BJ (cell line): ENCODE results near the gene OVOL3. TPM values are rescaled to one million over a fixed set of nuclear protein-coding genes. Genes with fewer than 3 reads are reported as not detected.

ENCODE experiments used
- CTCF ChIA-PET: fragments of 350-600 bp; formaldehyde crosslinking; extraction: SDS; loops from one replicate; lab custom pipeline; 2021; ENCODE audit warnings: antibody characterized with exemption, inconsistent platforms; lab: Yijun Ruan, JAX
- POLR2A ChIA-PET: fragments of 300-600 bp; sonication (Branson Sonifier 250); formaldehyde crosslinking; extraction: SDS; loops from one replicate; lab custom pipeline; 2021; ENCODE audit warnings: antibody characterized with exemption; lab: Charles Lee
- DNase-seq: peaks from one replicate; pipeline ENCODE4 v3.0.0-alpha.2; 2011; ENCODE audit warnings: low read depth
- H3K27me3 ChIP-seq: 2 replicates; pipeline ENCODE4 v1.6.0; 2011; ENCODE audit warnings: low read length; ENCODE audit not compliant: control insufficient read depth, insufficient read depth
- H3K36me3 ChIP-seq: 2 replicates; pipeline ENCODE4 v1.5.1; 2011; ENCODE audit warnings: low read length; ENCODE audit not compliant: control insufficient read depth, insufficient read depth
- H3K4me3 ChIP-seq: 2 replicates; pipeline ENCODE4 v1.5.1; 2011; ENCODE audit warnings: low read depth, mild to moderate bottlenecking, control low read depth, low read length
- CTCF ChIP-seq: IDR thresholded peaks from 2 replicates; pipeline ENCODE4 v1.5.1; 2011; ENCODE audit warnings: low read depth, mild to moderate bottlenecking, control low read depth, inconsistent platforms, low read length, moderate library complexity; ENCODE audit not compliant: insufficient read depth
- polyA plus RNA-seq: library from polyadenylated mRNA; depleted of rRNA; stranded (reverse); fragments of >200 nt; gene quantifications from 2 replicates; pipeline ENCODE4 v1.2.3, GENCODE V29; 2011

The OVOL3 gene
- polyA plus RNA-seq, 1 experiment, result not detected

GRCh38 chr19:36142046-36142445 lies 31.1 kb downstream of the OVOL3 start:
- DNase-seq, result no peak
- ChIA-PET CTCF (interaction anchor here (1.4 kb wide), 1 partner anchor 15 kb away, joined by 3 read pairs; no protein-coding TSS in a partner anchor), POLR2A (no interaction called here)
- no peaks in the 10 kb centered on the region for H3K27me3 ChIP-seq
- TF ChIP-seq CTCF, result no peak
- peaks cover 23% of the 10 kb centered on the region for H3K36me3 ChIP-seq
- H3K4me3 ChIP-seq, result no peak overlapping the region

- no peak overlapping the region for H3K4me3 ChIP-seq
- ChIA-PET CTCF (interaction anchor here (1.4 kb wide), 1 partner anchor 16 kb away, joined by 3 read pairs; no protein-coding TSS in a partner anchor), POLR2A (no interaction called here)
- TF ChIP-seq CTCF, result no peak
- DNase-seq, result no peak
- H3K36me3 ChIP-seq, result peaks cover 23% of the 10 kb centered on the region
- no peaks in the 10 kb centered on the region for H3K27me3 ChIP-seq
These were observed 31.6 kb downstream of the OVOL3 start for GRCh38 chr19:36142496-36142895.

- Histone ChIP-seq H3K36me3 (peaks cover 28% of the 10 kb centered on the region), H3K4me3 (no peak overlapping the region), H3K27me3 (no peaks in the 10 kb centered on the region)
- no peak for DNase-seq
- TF ChIP-seq CTCF, result no peak
- ChIA-PET CTCF (interaction anchor here (1.4 to 2.6 kb wide), 2 partner anchors 17 to 25 kb away, joined by 5 to 7 read pairs; no protein-coding TSS in a partner anchor), POLR2A (interaction anchor here (0.5 kb wide), 1 partner anchor 9 kb away, joined by 3 read pairs; no protein-coding TSS in a partner anchor)
These were observed 33.7 kb downstream of the OVOL3 start for GRCh38 chr19:36144624-36145023.

GRCh38 chr19:36149673-36150406 lies 38.9 kb downstream of the OVOL3 start:
- ChIA-PET POLR2A (no interaction called here), CTCF (interaction anchor here (2.0 to 2.6 kb wide), 2 partner anchors 19 to 22 kb away, joined by 8 to 14 read pairs; no protein-coding TSS in a partner anchor)
- Histone ChIP-seq H3K27me3 (no peaks in the 10 kb centered on the region), H3K4me3 (no peak overlapping the region), H3K36me3 (peaks cover 23% of the 10 kb centered on the region)
- no peak for DNase-seq
- TF ChIP-seq CTCF, result no peak

GRCh38 chr19:36150586-36150985 lies 39.6 kb downstream of the OVOL3 start:
- no peak overlapping the region for H3K4me3 ChIP-seq
- no peak for TF ChIP-seq CTCF
- no peaks in the 10 kb centered on the region for H3K27me3 ChIP-seq
- POLR2A ChIA-PET, result interaction anchor here (0.7 to 0.9 kb wide), 2 partner anchors 23 to 64 kb away, joined by 3 read pairs; partner anchors contain the start of genes ZNF146 and ZNF565
- peaks cover 22% of the 10 kb centered on the region for H3K36me3 ChIP-seq
- no peak for DNase-seq
- CTCF ChIA-PET, result interaction anchor here (1.1 to 2.6 kb wide), 3 partner anchors 10 to 23 kb away, joined by 3 to 14 read pairs (median 8); no protein-coding TSS in a partner anchor
